Lower lobe of right lung (tissue), 2 donors: ENCODE data around the gene RNF14. TPM values are rescaled to one million over a fixed set of nuclear protein-coding genes. Genes with fewer than 3 reads are reported as not detected.
A peak's percentile ranks its signal among the peaks of the same experiment; 100 is the strongest.

ENCODE experiments used
- ATAC-seq, 2 donors: fragments of 200-7000 bp; cut with Tn5 transposase; one replicate each; pipeline ENCODE4 v1.9.1; 2020 to 2022; ENCODE audit warnings: mild to moderate bottlenecking in 2 of 2, moderate library complexity in 2 of 2
- DNase-seq: peaks from one replicate; pipeline ENCODE4 v3.0.0-alpha.2; 2020
- H3K27ac ChIP-seq: fragments of 200-600 bp; one replicate; pipeline ENCODE4 v1.8.0; 2022
- H3K27me3 ChIP-seq: fragments of 200-600 bp; one replicate; pipeline ENCODE4 v1.8.0; 2022; ENCODE audit warnings: low read depth
- H3K36me3 ChIP-seq: fragments of 200-600 bp; one replicate; pipeline ENCODE4 v1.8.0; 2022; ENCODE audit warnings: mild to moderate bottlenecking
- H3K4me1 ChIP-seq: fragments of 200-600 bp; one replicate; pipeline ENCODE4 v1.8.0; 2022
- H3K4me3 ChIP-seq: fragments of 200-600 bp; one replicate; pipeline ENCODE4 v1.8.0; 2022; ENCODE audit warnings: mild to moderate bottlenecking
- H3K9me3 ChIP-seq: fragments of 200-600 bp; one replicate; pipeline ENCODE4 v1.8.0; 2022
- intact Hi-C: fragments of 100-400 bp; cut with DNase I; formaldehyde crosslinking; loops from one replicate; pipeline ENCODE4 v1.11.0; 2022
- total RNA-seq: library from RNA; stranded (reverse); fragmentation: NEBNext Ultra II Directional; extraction: Animal tissue kit (Norgen Biotek cat#: 25700); gene quantifications from one replicate; pipeline ENCODE4 v1.2.1, GENCODE V29; 2021
- TF ChIP-seq, protein P1 (sequence below): fragments of 200-600 bp; IDR thresholded peaks from one replicate; pipeline ENCODE4 v1.8.0; 2022; ENCODE audit warnings: antibody characterized with exemption, mild to moderate bottlenecking
- donor health status: DM: no; HTN: yes; CAD: no; lungs with severe emphysema.

Gene RNF14
- total RNA-seq, 1 donor from 2014 or later = 47.1 TPM

DNA sequence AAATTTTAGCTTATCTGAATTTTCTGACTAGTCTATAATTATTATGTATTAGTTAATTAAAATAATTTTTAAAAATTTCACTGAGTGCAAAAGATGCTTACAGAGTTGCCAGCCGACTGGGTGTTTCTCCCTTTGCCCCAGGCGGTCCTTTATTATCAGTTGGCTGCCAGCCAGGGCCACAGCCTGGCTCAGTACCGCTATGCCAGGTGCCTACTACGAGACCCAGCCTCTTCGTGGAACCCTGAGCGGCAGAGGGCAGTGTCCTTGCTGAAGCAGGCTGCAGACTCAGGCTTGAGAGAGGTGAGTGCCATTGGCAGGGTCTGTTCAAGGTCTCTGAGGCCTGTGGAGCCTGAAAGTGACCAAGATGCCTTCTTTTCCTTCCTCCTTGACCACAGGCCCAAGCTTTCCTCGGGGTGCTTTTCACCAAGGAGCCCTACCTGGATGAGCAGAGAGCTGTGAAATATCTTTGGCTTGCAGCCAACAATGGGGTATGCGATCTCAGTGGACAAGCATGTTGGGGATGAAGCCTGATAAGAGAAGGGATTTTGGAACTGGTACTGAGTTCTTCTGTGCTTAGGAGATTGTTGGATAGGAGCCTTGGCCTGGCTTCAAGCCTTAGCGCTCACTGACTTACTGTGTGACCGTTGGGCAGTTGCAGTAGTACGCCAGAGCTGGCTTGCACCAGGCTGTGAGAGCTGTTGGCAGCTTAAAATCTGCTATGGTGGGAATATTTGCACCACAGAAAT lies 34.6 kb upstream of the RNF14 start:
- H3K9me3 ChIP-seq = no peaks in the 10 kb centered on the region
- no peak overlapping the region for H3K27ac ChIP-seq
- TF ChIP-seq, protein P1, sequence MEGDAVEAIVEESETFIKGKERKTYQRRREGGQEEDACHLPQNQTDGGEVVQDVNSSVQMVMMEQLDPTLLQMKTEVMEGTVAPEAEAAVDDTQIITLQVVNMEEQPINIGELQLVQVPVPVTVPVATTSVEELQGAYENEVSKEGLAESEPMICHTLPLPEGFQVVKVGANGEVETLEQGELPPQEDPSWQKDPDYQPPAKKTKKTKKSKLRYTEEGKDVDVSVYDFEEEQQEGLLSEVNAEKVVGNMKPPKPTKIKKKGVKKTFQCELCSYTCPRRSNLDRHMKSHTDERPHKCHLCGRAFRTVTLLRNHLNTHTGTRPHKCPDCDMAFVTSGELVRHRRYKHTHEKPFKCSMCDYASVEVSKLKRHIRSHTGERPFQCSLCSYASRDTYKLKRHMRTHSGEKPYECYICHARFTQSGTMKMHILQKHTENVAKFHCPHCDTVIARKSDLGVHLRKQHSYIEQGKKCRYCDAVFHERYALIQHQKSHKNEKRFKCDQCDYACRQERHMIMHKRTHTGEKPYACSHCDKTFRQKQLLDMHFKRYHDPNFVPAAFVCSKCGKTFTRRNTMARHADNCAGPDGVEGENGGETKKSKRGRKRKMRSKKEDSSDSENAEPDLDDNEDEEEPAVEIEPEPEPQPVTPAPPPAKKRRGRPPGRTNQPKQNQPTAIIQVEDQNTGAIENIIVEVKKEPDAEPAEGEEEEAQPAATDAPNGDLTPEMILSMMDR = no peak
- no peak for DNase-seq
- no peak overlapping the region for H3K4me3 ChIP-seq
- H3K27me3 ChIP-seq = no peaks in the 10 kb centered on the region
- no peaks in the 10 kb centered on the region for H3K4me1 ChIP-seq
- intact Hi-C loops = no loop called here
- no peak for ATAC-seq
- peaks cover 100% of the 10 kb centered on the region for H3K36me3 ChIP-seq

DNA sequence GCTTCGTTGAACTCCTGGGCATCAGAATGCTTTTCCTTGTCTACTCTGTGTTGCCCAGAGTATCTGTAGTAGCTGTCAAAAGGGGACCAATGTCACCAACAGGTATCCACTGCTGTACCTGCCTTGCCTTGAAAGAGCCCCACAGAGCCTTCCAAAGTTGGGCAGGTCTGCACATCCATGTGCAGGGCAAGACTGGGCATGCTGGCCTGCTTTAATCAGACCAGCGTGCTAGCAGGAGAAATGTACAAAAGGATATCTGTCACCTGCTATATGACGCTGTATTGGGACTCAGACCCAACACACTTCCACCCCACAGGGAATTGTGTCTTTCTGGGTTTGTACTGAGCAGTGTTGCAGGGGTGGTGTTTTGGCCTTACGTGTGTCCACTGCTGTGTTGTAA lies 33.4 kb upstream of the RNF14 start:
- DNase-seq (no peak), ATAC-seq (no peak)
- peaks cover 2% of the 10 kb centered on the region for H3K4me1 ChIP-seq
- H3K27ac ChIP-seq = no peak overlapping the region
- H3K4me3 ChIP-seq = no peak overlapping the region
- peaks cover 96% of the 10 kb centered on the region for H3K36me3 ChIP-seq
- H3K9me3 ChIP-seq = no peaks in the 10 kb centered on the region
- no peaks in the 10 kb centered on the region for H3K27me3 ChIP-seq
- TF ChIP-seq, protein P1 = no peak
- intact Hi-C loops = no loop called here

DNA sequence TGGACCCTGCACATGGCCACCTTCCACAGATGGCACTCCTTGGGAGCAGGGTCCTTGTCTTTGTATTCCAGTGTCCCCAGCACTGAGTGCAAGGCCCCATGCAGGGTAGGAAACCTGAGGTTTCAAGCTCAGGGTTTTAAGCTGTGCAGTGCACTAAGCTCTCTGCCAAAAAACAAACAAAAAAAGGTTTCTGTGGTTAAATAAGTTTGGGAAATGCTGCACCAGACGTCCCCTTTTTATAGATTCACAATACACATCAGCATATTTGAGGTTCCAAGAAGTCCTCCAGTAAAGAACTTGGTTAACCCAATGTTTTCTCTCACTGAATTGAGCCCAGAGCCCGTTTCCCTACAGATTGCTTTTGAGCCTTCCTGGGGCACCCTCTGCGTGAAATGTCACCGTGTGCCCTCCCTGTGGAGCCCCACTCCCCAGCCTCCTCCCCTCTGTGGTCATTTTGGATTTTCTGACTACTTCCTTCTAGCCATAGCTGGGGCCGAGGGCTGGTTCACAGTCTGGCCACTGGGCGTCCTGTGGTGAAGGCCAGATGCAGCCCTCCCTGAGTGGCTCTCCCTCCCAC lies 28.1 kb upstream of the RNF14 start:
- peak; percentile 45 to 56 for ATAC-seq
- H3K27me3 ChIP-seq = no peaks in the 10 kb centered on the region
- TF ChIP-seq, protein P1 = no peak
- no peaks in the 10 kb centered on the region for H3K9me3 ChIP-seq
- H3K36me3 ChIP-seq = peaks cover 49% of the 10 kb centered on the region
- intact Hi-C loops = no loop called here
- peaks cover 34% of the 10 kb centered on the region for H3K4me1 ChIP-seq
- H3K4me3 ChIP-seq = no peak overlapping the region
- peak overlapping the region; percentile 43 for H3K27ac ChIP-seq
- no peak for DNase-seq

DNA sequence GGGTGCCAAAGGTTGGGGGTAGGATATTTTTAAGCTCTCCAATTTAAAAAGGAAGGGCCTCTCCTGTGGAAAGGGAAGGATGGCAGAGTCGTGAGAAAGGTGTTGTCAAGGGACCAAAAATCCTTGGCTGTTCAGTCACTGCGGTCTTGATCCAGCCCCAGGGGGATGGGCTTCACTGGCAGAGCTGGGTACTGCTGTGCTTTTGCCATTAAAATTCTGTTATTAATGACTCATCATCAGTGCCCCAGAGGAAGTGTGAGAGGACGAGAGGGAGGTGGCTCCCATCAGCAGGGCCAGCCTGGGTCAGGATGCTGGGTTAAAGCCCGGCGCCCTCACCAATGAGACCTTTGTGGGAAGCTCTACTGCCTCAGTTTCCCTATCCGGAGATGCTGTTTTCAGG lies 27.6 kb upstream of the RNF14 start:
- ATAC-seq = peak; percentile 15 to 40
- Histone ChIP-seq H3K27me3 (no peaks in the 10 kb centered on the region), H3K9me3 (no peaks in the 10 kb centered on the region), H3K27ac (peak overlapping the region; percentile 43), H3K4me1 (peaks cover 40% of the 10 kb centered on the region), H3K36me3 (peaks cover 44% of the 10 kb centered on the region), H3K4me3 (no peak overlapping the region)
- intact Hi-C loops = no loop called here
- TF ChIP-seq, protein P1 = no peak
- no peak for DNase-seq

DNA sequence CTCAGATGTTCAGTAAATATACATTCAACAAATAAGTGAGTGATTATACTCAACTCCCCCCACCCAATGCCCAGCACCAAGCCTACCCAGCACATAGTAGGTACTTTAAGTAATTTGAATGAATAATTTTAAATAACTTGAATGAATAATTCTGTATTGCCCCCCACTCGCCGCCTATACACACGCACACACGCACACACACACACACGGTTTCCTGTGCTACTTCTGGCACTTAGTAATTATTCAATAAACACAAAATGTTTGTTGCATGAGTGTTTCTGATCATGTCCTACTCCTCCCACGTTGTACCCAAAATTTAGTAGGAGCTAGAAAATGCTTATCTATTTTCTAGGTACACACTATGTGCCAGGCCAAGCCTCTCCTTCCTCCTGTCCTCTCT lies 27.1 kb upstream of the RNF14 start:
- intact Hi-C loops = no loop called here
- no peaks in the 10 kb centered on the region for H3K27me3 ChIP-seq
- H3K36me3 ChIP-seq = peaks cover 39% of the 10 kb centered on the region
- DNase-seq = no peak
- TF ChIP-seq, protein P1 = no peak
- peaks cover 44% of the 10 kb centered on the region for H3K4me1 ChIP-seq
- H3K9me3 ChIP-seq = no peaks in the 10 kb centered on the region
- no peak for ATAC-seq
- H3K27ac ChIP-seq = peak overlapping the region; percentile 20
- H3K4me3 ChIP-seq = no peak overlapping the region
